ENCODE data around the gene STRAP. TPM values are rescaled to one million over a fixed set of nuclear protein-coding genes. Genes with fewer than 3 reads are reported as not detected.

Gene STRAP
- total RNA-seq, 1 donor from 2014 or later: 69.6 TPM

Other genes starting within 250 kb of the STRAP start
- gene EPS8, start 93.0 kb upstream of the STRAP start, total RNA-seq: 117 TPM
- gene DERA, start 28.9 kb downstream of the STRAP start, total RNA-seq: 35.3 TPM